ENCODE results near the gene SLC8A2.

GRCh38 chr19:47493378-47494210, 21.9 kb upstream of the SLC8A2 start:
- TF ChIP-seq POLR2A (IDR thresholded peaks at IDR 0.05; ENCODE audit: control extremely low read depth in 1 of 2, low read depth in 2 of 2, low read length in 2 of 2) (no peak), EZH2 (IDR thresholded peaks at IDR 0.05; ENCODE audit: low read depth, low read length, severe bottlenecking) (no peak), ZNF274 (IDR thresholded peaks at IDR 0.05; ENCODE audit: borderline replicate concordance, extremely low read depth, low read length) (no peak), JUN (IDR thresholded peaks at IDR 0.05; ENCODE audit: low read depth, low read length) (no peak), CREB1 (IDR thresholded peaks at IDR 0.05) (no peak), MAX (IDR thresholded peaks at IDR 0.05) (no peak), POLR2AphosphoS5 (IDR thresholded peaks at IDR 0.05; ENCODE audit: low read depth, low read length) (no peak), CTCF (IDR thresholded peaks at IDR 0.05; ENCODE audit: control extremely low read depth in 1 of 3, insufficient read depth in 1 of 3, low read depth in 1 of 3, low read length in 3 of 3) (no peak), BACH1 (IDR thresholded peaks at IDR 0.05; ENCODE audit: low read length) (no peak)
